HG03457 (cell line): ENCODE measurements around the gene ATG10.
"Not testable (repeated sequence)": the region's sequence is repeated elsewhere in the genome, so short reads cannot be mapped to it uniquely, and the experiment has no call there.

Source experiments
- ATAC-seq: cut with Tn5 transposase; IDR thresholded peaks from one replicate; pipeline ENCODE4 v1.9.1; 2021; ENCODE audit warnings: moderate number of reproducible peaks; ENCODE audit not compliant: unreplicated experiment

ATG10 gene

DNA sequence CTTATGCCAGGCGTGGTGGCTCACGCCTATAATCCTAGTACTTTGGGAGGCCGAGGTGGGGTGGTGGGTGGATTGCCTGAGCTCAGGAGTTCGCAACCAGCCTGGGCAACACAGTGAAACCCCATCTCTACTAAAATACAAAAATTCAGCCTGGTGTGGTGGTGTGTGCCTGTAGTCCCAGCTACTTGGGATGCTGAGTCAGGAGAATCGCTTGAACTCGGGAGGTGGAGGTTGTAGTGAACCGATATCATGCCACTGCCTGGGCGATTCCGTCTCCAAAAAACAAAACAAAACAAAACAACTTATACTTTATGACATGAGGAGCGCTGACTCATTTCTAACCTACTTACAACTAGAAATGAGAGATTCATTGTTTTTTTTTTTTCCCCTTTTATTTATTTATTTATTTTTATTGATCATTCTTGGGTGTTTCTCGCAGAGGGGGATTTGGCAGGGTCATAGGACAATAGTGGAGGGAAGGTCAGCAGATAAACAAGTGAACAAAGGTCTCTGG is 10.4 kb downstream of the ATG10 start:
- not testable (repeated sequence) for ATAC-seq

DNA sequence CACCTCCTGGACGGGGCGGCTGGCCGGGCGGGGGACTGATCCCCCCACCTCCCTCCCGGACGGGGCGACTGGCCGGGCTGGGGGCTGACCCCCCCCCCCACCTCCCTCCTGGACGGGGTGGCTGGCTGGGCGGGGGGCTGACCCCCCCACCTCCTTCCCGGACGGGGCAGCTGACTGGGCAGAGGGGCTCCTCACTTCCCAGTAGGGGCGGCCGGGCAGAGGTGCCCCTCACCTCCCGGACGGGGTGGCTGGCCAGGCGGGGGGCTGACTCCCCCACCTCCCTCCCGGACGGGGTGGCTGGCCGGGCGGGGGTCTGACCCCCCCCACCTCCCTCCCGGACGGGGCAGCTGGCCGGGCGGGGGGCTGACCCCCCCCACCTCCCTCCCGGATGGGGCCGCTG is 11.3 kb downstream of the ATG10 start:
- ATAC-seq, result not testable (repeated sequence)

DNA sequence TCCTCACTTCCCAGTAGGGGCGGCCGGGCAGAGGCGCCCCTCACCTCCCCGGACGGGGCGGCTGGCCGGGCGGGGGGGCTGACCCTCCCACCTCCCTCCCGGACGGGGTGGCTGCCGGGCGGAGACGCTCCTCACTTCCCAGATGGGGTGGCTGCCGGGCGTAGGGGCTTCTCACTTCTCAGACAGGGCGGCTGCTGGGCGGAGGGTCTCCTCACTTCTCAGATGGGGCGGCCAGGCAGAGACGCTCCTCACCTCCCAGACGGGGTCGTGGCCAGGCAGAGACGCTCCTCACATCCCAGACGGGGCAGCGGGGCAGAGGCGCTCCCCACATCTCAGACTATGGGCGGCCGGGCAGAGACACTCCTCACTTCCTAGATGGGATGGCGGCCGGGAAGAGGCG is 11.7 kb downstream of the ATG10 start:
- ATAC-seq, result not testable (repeated sequence)

DNA sequence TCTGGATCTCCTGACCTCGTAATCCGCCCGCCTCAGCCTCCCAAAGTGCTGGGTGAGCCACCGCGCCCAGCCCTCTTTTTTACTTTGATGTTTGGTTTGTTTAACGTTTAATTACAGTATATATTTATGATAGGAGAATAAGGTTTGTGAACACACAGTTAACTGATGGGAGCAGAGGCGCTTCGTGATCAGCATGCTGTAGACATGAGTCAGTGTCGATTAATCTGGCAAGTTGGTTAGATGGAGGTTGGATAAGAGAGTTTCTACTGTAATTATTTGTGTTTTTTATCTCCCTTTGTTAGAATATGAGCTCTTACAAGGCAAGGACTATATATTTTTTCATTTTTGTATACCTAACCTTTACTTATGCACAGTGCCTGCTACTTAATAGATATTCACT is 14.3 kb downstream of the ATG10 start:
- ATAC-seq, result no peak

DNA sequence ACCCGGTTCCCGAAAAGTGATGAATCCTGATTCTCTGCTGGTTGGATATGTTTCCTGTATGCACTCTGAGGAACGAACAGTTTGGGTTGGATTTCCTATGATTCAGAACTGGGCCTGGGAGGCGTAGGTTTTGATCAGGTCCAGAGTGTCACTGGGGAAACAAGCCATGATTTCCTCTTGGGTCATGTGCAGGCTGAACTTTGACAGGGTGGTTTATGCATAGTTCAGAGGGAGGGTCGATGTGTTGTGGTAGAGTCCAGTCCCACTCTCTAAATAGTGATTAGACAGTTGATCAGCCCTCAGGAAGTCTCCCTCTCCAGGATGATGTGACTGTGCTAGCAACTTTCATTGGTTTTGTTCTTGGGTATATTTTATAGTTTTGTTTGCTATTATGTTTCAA is 17.4 kb downstream of the ATG10 start:
- no peak for ATAC-seq

DNA sequence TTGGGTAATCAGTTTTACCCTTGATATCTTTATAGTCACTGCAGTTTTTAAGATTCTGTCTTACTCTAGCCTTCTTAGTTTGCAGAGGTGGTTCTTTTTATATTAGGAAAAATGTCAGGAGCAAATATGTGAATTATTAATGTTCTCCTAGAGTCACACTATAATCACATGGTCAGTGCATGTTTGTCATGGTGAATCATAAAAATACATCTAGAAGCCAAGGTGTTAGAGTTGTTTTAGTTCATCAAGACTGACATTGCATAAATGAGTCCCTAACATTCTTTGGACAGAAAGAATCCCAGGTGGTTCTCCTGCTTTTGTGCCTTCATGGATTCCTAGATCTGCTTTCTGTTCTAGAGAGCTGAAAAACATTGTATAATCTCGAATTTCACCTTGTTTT is 22.9 kb downstream of the ATG10 start:
- ATAC-seq, result no peak

DNA sequence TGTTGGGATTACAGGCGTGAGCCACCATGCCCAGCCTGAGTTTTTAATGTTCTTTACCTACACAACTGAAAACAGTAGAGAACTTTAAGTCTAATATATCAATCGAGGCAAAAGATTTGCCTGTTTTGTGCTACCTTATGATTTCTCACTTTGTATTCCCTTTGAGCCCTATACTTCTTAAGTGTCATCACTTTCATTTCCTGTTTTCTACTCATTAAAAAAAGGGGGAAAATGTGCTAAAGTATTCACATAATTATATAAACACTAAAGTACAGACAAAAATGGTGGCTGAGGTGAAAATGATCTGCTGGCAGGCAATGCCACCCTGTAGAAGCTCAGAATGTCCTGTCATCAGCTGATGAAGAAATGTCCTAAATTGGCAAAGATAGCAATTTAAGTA is 23.6 kb downstream of the ATG10 start:
- no peak for ATAC-seq

DNA sequence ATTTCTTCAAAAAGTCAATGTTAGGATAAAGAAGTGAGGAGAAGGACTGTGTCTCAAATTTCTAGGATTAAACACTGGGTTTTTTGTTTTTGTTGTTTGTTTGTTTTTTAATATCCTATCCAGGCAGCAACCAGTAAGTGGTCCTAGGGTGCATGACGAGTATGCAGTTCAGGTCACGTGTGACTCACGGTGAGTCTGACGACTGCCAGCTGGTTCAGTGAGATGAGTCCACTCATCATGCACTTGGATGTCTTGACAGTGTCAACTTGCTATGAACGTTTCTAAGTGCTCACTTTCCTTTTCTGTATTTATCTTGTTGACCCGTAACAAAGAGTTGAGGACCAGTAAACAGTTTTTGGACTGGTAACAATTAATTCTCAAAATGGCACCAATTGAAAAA is 32.7 kb downstream of the ATG10 start:
- no peak for ATAC-seq

DNA sequence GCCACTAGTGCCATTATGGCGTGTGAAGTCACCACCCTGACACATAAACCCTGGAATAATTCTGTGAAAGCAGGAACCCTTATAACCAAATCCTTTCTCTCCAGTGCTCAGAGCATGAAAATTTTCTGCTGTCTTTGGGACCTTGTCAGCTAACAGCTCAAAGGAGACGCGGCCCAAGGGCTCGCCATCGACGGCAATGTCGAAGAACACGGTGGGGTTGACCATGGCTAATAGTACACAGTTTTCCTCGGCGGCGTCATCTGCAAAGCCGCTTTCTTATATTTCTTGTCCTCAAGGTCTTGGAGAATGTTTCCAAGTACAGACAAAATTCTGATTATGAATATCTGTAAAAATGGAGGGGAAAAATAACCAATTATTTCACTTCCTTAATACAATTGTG is 38.0 kb downstream of the ATG10 start:
- ATAC-seq, result not testable (repeated sequence)

DNA sequence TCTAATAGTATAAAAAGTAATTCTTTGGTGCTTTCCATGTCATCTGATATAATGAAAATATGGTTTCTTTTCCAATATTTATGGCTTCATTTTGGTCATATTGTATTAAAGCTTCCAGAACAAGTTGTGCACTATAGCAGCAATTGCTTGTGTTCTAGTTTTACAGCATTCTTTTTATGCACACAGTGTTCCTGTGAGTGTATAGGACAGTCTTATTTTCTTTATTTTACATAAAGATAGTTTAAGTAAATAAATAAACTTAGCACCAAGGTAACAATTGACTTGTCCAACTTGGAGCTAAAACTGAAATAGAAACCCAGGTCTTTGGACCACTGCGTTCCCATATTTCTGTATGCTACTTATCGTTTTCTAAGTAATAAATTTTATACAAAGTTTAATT is 38.9 kb downstream of the ATG10 start:
- no peak for ATAC-seq

DNA sequence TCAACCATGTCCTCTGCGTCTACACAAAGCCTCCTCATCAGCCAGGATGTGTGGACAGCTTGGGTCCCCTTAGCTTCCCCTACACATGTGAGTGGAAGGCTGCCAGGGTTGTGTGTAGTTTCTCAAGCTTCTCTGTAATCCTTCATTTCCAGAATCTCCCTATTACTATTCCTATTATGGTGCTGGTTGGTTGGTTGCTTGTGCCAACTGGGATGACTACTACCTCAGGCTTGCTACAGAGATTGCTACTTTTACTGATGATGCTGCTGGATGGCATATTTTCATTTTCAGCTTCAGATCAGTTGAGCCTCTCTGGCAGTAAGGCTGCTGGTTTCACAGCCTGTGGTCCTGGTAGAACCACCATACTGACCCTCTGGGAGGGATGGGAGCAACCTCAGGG is 39.9 kb downstream of the ATG10 start:
- ATAC-seq, result no peak

DNA sequence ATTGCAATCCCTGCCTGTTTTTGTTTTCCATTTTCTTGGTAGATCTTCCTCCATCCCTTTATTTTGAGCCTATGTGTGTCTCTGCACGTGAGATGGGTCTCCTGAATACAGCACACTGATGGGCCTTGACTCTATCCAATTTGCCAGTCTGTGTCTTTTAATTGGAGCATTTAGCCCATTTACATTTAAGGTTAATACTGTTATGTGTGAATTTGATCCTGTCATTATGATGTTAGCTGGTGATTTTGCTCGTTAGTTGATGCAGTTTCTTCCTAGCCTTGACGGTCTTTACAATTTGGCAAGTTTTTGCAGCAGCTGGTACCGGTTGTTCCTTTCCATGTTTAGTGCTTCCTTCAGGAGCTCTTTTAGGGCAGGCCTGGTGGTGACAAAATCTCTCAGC is 42.8 kb downstream of the ATG10 start:
- ATAC-seq, result not testable (repeated sequence)

DNA sequence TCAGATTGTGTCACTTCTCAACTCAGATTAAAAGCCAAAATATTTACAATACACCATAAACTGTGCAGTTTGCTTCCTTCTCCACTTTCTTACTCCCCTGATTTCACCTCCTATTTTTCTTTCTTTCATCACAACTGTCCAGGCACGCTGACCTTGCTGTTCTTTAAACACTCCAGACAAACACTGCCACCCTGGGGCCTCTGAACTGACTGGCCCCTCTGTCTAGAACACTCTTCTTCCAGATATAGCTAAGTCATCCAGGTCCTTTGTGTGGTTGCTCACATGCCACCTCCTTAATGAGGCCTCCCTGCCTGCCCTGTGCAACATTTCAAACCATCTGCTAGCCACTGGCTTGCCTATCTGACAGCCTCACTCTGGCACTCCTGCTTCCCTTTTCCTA is 46.6 kb downstream of the ATG10 start:
- no peak for ATAC-seq

DNA sequence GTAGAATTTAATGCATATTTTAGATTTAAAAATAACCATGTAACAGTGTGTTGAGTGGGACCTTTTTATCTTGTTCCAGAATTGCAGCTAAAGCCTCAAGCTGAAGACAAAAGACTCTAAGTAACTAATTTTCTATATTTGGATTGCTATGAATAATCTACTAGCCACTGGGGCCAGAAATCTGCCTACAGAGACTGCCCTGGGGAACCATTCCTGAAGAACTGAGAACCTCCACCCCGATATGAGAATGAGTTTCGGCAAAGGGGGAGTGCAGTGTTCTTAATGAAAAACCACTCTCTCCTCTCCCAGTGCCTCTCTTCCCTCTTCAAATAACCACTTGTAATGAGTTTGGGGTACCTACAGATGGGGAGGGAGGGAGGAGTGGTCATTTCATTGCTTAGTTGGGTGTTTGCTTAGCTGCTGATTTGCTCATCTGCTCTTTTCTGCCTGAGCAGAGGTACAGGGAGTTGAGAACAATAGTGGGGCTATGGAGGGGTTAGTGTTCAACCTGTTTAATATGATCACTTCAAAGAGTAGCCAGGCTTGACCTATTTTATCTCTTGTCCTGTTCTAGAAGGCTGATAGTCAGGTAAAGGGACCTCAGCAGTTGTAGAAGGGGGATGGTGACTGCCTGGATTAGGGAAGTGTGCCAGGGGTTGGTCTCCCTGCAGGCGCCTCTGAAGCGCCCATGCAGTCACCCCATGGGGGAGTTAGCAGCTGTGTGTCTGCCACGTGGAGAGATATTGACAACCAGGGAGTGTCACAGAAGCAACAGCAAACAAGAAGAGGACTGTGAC is 47.7 kb downstream of the ATG10 start:
- ATAC-seq, result no peak

DNA sequence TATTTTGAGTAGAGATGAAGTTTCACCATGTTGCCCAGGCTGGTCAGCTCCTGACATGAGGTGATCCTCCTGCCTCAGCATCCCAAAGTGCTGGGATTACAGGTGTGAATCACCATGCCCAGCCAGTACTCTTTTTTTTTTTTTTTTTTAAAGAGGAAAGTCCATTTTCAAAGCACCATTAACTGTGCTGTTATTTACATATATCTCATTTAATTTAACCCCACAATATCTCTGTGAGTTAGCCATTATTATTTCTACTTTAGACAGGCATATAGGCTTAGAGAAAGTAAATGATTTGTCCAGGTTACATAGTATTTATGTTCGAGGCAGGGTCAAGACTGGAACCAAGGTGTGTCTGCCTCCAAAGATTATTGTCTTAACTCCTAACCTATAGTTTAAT is 50.7 kb downstream of the ATG10 start:
- ATAC-seq, result no peak

DNA sequence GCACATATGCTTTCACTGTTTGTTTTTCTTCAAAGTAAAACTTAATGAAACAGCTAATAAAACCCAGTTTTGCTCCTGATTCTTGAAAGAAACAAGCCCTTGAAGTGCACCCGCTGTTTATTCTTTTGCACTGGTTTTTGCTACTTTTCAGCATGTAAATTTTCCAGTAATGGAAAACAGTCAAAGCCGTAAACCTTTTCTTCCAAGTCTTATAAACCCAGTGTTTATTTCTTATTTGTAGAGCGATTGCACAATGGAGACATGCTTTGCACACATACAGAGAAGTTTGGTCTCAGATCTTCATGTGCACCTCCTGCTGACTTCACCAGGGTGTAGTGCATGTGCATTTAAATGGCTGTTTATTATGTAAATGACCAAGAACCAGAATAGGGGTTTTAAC is 51.8 kb downstream of the ATG10 start:
- ATAC-seq, result no peak

DNA sequence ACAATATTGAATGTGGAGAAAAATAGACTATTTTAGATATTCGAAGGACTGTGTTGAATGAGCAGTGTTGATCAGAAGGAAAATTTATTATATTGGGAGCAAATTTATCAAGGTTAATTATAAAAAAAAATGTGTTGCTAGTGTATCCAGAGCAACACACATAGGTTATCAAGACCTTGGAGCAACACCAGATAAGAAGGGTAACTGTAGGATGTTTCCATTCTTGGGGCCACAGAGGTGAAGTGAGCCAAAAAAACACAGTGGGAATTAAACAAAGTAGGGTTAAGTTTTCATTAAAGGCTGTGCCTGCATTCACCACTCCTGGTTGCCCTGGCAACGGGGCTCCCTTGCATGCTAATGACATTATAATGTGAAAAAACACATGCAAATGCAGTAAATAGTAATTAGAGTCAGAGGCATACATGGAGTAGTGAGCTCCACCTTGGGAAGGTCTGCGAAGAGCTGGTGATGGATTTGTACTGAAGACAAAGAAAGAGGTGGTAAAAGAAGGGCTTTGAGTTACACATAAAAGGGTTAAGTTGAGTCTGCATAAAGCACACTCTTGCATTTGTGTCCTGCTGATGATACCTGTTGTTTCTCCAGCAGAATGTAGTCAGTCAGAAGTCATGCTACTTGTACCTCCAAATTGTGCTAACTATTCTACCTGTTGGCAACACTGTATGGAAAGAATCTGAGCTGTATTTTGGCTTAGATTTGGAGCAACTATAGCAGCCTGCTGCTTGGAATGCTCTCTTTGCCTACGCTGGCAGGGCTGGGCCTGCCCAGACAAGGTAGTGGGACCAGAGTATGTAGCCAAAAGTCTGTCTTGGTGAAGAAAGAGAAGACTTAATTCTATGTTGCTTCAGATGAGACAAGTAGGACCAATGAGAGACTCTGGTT is 59.6 kb downstream of the ATG10 start:
- ATAC-seq, result no peak

DNA sequence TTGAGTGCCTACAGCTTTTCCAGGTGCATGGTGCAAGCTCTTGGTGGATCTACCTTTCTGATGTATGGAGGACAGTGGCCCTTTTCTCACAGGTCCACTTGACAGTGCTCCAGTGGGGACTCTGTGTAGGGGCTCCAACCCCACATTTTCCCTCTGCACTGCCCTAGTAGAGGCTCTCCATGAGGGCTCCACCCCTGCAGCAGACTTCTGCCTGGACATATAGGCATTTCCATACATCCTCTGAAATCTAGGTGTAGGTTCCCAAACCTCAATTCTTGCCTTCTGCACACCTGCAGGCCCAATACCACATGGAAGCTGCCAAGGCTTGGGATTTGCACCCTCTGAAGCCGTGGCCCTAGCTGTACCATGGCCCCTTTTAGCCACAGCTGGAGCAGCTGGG is 71.1 kb downstream of the ATG10 start:
- ATAC-seq, result not testable (repeated sequence)

DNA sequence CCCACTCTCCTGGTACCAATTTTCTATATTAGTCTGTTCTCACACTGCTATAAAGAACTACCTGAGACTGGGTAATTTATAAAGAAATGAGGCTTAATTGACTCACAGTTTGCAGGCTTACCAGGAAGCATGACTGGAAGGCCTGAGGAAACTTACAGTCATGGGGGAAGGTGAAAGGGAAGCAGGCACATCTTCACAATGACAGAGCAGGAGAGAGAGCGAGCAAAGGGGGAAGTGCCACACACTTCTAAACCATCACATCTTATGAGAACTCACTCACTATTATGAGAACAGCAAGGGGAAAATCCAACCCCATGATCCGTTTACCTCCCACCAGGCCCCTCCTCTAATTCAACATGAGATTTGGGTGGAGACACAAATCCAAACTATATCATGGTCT is 72.2 kb downstream of the ATG10 start:
- ATAC-seq, result no peak

DNA sequence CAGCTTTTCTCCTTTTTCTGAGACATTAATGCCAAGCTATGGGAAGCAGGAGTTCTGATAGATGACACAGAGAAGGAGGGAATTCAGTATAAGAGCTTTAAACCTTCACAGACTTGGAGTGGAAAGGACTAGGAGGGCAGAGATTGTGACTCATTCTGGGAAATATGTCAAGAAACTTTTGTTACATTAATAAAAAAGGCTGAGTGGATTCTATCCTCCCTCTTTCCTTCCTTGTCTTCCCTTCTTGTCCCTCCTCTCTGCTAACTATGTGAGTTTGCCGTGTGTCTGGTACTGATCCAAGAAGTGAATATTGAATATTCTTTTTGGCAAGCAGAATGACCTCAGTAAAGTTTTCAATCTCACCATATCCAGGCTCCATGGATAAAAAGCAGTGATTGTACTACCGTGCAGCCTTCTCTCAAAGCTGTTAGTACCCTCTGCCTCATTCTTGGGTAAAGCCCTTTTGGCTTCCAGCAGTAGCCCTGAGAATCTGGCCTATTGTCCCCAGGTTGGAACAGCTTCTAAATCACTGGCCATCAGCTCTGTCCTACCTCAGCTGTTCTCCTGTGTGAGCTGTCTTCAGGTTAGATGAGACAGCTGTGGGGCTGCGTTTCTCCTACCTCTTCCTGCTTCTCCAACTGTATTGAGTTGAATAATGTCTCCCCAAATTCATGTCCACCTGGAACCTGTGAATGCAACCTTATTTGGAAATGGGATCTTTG is 73.9 kb downstream of the ATG10 start:
- no peak for ATAC-seq

DNA sequence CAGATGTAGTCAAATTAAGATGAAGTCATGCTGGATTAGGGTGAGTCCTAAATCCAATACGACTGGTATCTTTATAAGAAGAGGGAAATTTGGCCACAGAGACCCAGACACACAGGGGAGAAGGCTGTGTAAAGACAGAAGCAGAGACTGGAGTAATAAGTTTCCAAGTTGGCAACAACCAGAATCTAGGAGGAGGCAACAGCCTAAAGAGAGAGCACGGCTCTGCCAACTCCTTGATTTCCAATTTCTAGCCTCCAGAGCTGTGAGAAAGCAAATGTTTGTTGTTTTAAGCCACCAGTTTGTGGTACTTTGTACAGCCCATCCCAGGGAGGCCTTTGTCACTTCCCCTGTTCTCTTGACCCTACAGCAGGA is 74.4 kb downstream of the ATG10 start:
- ATAC-seq, result no peak
